Lower leg skin (tissue), 3 donors: Measurements from ENCODE around the gene ZBTB21.

Source experiments
- POLR2A ChIP-seq, 2 donors: fragments of 450-650 bp; IDR thresholded peaks; one replicate each; pipeline ENCODE4 v1.6.1; 2016 to 2017; ENCODE audit warnings: antibody characterized with exemption in 2 of 2, mild to moderate bottlenecking in 1 of 2, moderate library complexity in 1 of 2
- TF ChIP-seq, protein P1 (sequence below), 3 donors: fragments of 450-650 bp; IDR thresholded peaks; one replicate each; pipeline ENCODE4 v1.5.1; 2016; ENCODE audit warnings: antibody characterized with exemption in 3 of 3, mild to moderate bottlenecking in 3 of 3, moderate library complexity in 2 of 3

DNA sequence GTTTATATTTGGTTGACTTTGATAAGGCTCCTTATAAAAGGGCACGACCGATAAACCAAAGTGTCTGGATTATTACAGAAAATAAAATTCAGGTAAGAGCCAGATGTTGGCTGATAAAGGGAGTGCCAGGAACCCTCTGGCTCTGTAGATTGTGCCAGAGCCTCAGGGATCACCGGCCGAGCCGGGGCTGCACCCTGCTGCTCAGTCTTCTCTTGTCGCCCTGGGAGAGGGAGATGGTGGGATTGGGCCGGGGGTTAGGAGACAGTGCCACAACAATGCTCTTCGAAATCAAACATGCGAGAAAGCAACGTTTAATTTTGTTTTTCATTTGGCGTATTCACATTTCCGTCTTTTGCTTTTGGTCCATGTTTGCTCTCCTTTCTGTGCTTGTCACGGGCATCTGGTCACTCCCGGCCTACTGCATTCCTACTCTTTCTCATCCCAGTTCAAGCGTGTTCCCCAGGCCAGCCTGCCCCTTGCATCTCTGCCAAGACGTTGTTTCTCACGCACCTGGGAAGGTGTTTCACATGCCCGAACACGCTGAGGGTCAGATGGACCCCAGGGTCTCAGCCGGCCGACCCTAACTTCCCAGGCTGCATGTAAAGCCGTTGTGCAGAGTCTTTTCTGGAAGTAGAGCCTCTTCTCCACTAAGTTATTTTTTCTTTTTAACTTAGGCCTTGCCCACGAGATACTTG, 37.5 kb downstream of the ZBTB21 start:
- TF ChIP-seq, protein P1, sequence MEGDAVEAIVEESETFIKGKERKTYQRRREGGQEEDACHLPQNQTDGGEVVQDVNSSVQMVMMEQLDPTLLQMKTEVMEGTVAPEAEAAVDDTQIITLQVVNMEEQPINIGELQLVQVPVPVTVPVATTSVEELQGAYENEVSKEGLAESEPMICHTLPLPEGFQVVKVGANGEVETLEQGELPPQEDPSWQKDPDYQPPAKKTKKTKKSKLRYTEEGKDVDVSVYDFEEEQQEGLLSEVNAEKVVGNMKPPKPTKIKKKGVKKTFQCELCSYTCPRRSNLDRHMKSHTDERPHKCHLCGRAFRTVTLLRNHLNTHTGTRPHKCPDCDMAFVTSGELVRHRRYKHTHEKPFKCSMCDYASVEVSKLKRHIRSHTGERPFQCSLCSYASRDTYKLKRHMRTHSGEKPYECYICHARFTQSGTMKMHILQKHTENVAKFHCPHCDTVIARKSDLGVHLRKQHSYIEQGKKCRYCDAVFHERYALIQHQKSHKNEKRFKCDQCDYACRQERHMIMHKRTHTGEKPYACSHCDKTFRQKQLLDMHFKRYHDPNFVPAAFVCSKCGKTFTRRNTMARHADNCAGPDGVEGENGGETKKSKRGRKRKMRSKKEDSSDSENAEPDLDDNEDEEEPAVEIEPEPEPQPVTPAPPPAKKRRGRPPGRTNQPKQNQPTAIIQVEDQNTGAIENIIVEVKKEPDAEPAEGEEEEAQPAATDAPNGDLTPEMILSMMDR (IDR thresholded peaks at IDR 0.05), result no peak
- TF ChIP-seq POLR2A (IDR thresholded peaks at IDR 0.05), result no peak
